NCI-H526 treated with DMSO at 0.1 percent for 48 hours (cell line): ENCODE data around the gene ZBTB8A.
"Not testable (repeated sequence)": the region's sequence is repeated elsewhere in the genome, so short reads cannot be mapped to it uniquely, and the experiment has no call there.

Experiments used
- DNase-seq: peaks from one replicate; lab custom pipeline; 2025; lab: John Stamatoyannopoulos, UW

ZBTB8A gene

GRCh38 chr1:32619701-32620485, 80.7 kb downstream of the ZBTB8A start:
- no peak for DNase-seq

- DNase-seq = no peak
Observed at GRCh38 chr1:32622205-32622604, 83.0 kb downstream of the ZBTB8A start.

GRCh38 chr1:32622806-32623681, 83.8 kb downstream of the ZBTB8A start:
- no peak for DNase-seq

DNA sequence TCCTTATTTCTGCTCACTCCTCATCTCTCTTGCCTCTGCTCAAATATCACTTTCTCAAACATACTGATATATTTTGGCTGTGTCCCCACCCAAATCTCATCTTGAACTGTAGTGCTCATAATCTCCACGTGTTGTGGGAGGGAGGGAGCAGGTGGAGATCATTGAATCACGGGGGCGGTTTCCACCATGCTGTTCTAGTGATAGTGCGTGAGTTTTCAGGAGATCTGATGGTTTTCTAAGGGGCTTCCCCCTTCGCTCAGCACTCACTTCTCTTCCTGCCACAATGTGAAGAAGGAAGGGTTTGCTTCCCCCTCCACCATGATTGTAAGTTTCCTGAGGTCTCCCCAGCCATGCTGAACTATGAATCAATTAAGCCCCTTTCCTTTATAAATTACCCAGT, 84.5 kb downstream of the ZBTB8A start:
- DNase-seq = no peak

DNA sequence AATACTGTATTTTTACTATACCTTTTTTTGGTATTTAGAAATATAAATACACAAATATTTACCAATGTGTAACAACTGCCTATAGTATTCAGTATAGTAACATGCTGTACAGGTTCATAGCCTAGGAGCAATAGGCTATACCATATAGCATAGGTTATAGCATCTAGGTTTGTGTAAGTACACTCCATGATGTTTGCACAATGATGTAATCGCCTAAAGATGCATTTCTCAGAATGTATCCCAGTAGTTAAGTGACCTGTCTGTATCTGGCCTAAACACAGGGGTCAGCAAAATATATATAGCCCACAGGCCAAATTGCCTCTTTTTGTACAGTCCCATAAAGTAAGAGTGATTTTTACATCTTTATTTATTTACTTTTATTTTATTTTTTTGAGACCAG, 86.9 kb downstream of the ZBTB8A start:
- no peak for DNase-seq

- no peak for DNase-seq
Observed at GRCh38 chr1:32627596-32628162, 88.5 kb downstream of the ZBTB8A start.

DNA sequence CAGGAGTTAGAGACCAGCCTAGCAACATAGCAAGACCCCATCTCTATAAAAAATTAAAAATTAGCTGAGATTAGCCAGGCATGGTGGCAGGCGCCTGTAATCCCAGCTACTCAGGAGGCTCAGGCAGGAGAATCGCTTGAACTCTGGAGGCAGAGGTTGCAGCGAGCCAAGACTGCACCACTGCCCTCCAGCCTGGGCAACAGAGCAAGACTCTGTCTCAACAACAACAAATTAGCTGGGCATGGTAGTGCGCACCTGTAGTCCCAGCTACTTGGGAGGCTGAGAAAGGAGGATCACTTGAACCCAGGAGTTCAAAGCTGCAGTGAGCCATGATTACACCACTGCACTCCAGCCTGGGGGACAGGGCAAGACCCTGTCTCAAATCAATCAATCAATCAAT, 90.9 kb downstream of the ZBTB8A start:
- not testable (repeated sequence) for DNase-seq

DNA sequence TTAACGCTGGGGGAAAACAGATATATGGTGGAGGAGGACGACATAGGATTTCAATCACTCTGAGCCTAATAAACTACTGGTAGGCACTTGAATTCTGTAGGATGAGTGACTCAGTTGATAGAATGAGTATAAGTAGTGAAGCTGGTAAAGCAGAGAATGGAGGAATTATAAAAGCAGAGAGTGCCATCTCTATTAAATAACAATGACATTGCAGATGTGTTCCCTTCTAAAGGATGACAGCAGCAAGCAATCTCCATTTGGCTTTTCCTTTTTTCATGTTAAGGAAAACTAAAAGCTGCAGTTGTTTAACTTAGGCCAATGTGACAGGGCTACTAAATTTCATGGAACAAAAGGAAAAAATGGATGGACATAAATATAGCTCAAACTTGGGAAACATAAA, 93.6 kb downstream of the ZBTB8A start:
- DNase-seq = no peak

DNA sequence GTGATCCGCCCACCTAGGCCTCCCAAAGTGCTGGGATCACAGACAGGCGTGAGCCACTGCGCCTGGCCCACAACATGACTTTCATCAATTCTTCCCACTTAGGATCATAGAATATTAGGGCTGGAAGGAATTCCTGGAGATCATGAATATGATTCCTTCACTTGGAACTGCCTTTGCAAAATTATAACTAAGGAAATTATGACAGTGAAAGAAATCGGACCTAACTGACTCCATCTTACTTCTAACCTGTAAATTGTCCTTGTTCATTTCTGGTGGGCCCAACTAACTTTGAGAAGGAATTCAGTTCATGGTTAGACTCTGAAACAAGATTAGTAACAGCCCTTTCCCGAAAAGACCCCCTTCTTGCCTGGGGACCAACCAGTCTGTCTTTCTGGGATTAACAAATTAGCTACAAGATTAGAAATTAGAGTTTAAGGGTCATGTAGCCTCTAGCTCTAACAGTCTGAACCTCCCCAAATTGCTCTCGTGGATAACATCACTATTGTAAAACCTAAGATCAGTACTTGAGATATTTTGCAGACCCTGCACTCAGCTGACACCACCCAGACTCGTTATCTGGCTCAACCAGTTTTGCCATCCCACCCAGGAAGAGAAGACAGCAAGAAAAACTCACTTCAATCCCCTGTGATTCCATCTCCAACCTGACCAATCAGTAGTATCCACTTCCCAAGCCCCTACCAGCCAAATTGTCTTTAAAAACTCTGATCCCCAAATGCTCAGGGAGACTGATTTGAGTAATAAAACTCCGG, 96.5 kb downstream of the ZBTB8A start:
- no peak for DNase-seq

DNA sequence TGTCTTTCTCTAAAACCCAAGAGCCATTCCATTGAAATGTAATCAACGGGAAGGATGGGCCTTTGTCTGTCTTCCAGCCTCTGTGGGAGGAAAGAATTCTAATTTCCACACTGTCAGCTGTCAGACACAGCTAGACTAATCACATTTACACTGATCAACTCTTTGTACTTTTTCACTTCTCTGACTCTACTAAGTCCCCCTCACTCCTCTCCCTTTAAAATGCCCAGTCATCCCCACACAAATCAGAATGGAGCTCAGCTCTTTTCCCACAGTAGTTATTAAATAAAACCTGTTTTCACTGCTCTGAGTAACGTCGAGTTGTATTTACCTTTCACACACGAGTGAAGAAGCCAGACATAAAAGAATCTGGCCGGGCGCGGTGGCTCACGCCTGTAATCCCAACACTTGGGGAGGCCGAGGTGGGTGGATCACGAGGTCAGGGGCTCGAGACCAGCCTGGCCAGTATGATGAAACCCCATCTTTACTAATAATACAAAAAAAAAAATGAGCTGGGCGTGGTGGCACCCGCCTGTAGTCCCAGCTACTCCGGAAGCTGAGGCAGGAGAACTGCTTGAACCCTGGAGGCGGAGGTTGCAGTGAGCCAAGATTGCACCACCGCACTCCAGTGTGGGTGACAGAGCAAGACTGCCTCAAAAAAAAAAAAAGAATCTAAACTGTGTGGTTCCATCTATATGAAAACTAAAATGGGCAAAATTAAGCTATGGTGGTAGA, 97.9 kb downstream of the ZBTB8A start:
- DNase-seq = no peak

GRCh38 chr1:32639489-32640075, 100.4 kb downstream of the ZBTB8A start:
- DNase-seq = no peak

- DNase-seq = not testable (repeated sequence)
Observed at GRCh38 chr1:32642292-32642827, 103.1 kb downstream of the ZBTB8A start.

GRCh38 chr1:32644426-32644825, 105.2 kb downstream of the ZBTB8A start:
- no peak for DNase-seq

DNA sequence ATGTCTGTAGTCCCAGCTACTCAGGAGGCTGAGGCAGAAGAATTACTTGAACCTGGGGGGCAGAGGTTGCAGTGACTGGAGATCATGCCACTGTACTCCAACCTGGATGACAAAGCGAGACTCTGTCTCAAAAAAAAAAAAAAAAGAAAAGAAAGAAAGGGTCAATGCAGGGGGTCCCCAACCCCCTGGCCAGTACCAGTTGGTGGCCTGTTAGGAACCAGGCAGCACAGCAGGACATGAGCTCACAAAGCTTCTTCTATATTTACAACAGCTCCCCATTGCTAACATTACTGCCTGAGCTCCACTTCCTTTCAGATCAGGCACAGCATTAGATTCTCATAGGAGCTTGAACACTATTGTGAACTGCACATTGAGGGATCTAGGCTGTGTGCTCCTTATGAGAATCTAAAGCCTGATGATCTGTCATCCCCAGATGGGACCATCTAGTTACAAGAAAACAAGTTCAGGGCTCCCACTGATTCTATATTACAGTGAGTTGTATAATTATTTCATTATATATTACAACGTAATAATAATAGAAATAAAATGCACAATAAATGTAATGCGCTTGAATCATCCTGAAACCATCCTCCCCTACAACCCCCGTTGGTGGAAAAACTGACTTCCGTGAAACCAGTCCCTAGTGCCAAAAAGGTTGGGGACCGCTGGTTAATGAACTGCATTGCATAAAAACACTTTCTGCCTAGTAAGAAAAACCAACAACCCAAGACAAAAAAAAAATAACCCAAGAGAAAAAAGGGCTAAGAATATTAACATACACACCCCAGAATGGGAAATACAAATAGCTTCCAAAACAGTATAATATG, 108.3 kb downstream of the ZBTB8A start:
- no peak for DNase-seq

GRCh38 chr1:32650248-32650751, 111.1 kb downstream of the ZBTB8A start, which contains the start of gene ZBTB8OS:
Gene ZBTB8OS (minus strand): TSS chr1:32650550. CDS start chr1:32650529, 21 bp downstream.
- peak; percentile 95 for DNase-seq

DNA sequence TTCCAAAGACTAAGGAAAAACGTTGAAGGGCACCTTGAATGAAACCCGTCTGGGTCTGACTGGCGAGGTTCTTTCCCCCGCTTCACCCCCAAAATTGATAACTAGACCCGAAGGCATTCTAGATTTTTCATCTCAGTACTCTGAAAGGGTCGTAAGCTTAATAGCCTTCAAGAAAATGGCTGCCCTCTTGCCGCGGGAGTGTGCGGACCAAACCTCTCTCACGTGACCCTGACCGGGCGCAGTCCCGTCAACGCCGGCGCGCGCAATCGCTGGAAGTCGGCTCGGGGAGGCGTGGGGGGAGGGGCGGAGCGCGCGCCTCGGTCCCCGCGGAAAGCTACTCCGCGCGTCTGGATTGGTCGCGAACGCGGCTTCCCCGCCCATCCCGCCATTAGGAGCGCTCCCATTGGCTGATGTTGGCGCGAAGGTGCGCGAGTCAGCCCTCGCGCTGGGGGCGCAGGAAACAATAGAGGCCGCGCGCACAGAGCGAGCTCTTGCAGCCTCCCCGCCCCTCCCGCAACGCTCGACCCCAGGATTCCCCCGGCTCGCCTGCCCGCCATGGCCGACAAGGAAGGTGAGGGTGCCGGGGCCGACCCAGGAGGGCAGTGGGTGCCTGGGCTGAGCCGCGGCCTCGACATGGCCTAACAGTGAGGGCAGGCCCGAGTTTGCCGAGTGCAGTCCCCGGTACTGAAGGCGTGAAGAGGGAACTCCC, 111.7 kb downstream of the ZBTB8A start, which contains the start of gene RBBP4:
RBBP4 (plus strand) TSS at position 457 of the 709 bp plus-strand sequence; CDS start at position 556, 99 bp downstream.
- peak; percentile 96 for DNase-seq

GRCh38 chr1:32651461-32652073, 112.3 kb downstream of the ZBTB8A start:
- DNase-seq = peak; percentile 61
